ENCODE data around the gene EVC.

DNA sequence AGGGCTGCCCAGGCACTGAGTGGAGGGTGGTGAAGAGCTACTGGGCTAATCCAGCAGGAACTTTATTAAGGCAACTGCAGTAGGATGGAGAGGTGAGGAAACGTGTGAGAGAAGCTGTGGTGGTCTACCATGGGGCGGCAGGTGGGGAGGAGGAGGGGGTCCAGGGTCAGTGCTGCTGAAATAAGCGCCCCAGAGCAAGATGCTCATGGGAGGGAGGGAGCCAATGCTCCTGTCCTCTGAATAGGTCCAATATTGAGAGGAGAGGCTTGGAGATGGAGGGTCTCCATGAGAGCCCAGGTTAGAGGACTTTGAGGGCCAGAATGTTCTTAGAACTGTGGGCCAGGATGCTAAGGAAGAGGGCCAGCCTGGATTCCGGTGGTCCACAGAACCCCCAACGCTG is 35.2 kb downstream of the EVC start:
- TF ChIP-seq TAF1 (IDR thresholded peaks at IDR 0.05; ENCODE audit: borderline replicate concordance, insufficient read depth, low read length) (no peak), SIN3A (IDR thresholded peaks at IDR 0.05; ENCODE audit: borderline replicate concordance, insufficient read depth, low read length) (no peak), POLR2AphosphoS5 (IDR thresholded peaks at IDR 0.05; ENCODE audit: low read depth, low read length) (no peak)
